HCT116 (cell line): ENCODE measurements around the gene ST14. TPM values are rescaled to one million over a fixed set of nuclear protein-coding genes. Genes with fewer than 3 reads are reported as not detected.
A peak's percentile ranks its signal among the peaks of the same experiment; 100 is the strongest.

ENCODE experiments used
- ATAC-seq: fragments of 200-7000 bp; cut with Tn5 transposase; 2 replicates; pipeline ENCODE4 v1.9.1; 2020; ENCODE audit warnings: mild to moderate bottlenecking, moderate library complexity
- BruUV-seq: library from RNA; stranded (reverse); fragments of 400-500 nt; replicated peaks from 2 replicates; lab custom pipeline; 2021; lab: Mats Ljungman, UMichigan
- CTCF ChIA-PET: fragments of 300-600 bp; sonication (Branson Sonifier 250); formaldehyde crosslinking; loops from one replicate; lab custom pipeline; 2021; ENCODE audit warnings: antibody characterized with exemption; lab: Charles Lee
- POLR2A ChIA-PET: fragments of 300-600, 350-600 bp; sonication (Branson Sonifier 250); formaldehyde crosslinking; loops from one replicate; lab custom pipeline; 2021; ENCODE audit warnings: antibody characterized with exemption; lab: Charles Lee
- RAD21 ChIA-PET, 2 experiments: fragments of 300-600 bp; sonication (Branson Sonifier 250); formaldehyde crosslinking; loops; one replicate each; lab custom pipeline; 2023; ENCODE audit warnings: low total read pairs in 2 of 2; ENCODE audit not compliant: uncharacterized antibody in 2 of 2, unreplicated experiment in 2 of 2, low non-redundant PET in 1 of 2; lab: Charles Lee
- DNase-seq: peaks from one replicate; pipeline ENCODE4 v3.0.0-alpha.2; 2010; ENCODE audit warnings: low read depth, low spot score
- H2AFZ ChIP-seq: fragments of 200-600 bp; shearing (Covaris generic), sonication (generic); 2 replicates; pipeline ENCODE4 v1.6.1; 2017; ENCODE audit warnings: low read depth, mixed run types, mixed read lengths, antibody characterized with exemption, low read length; ENCODE audit not compliant: poor library complexity, severe bottlenecking
- H3K27ac ChIP-seq: 2 replicates; pipeline ENCODE4 v1.5.1; 2012; ENCODE audit warnings: low read depth, low read length
- H3K27me3 ChIP-seq: fragments of 200-600 bp; sonication (generic); 2 replicates; pipeline ENCODE4 v1.6.1; 2016; ENCODE audit warnings: mixed run types, low read length, mixed read lengths; ENCODE audit not compliant: insufficient read depth
- H3K36me3 ChIP-seq, 2 experiments: fragments of 200-500 bp in 1 of 2; fragments of 200-600 bp in 1 of 2; sonication (Bioruptor generic) in 1 of 2; sonication (generic) in 1 of 2; 2 replicates each; pipeline versions ENCODE4 v1.5.1 to v1.6.1; 2014 to 2016; ENCODE audit warnings: low read length in 2 of 2, inconsistent platforms in 1 of 2, mixed read lengths in 1 of 2, mixed run types in 1 of 2; ENCODE audit not compliant: insufficient read depth in 2 of 2, control insufficient read depth in 1 of 2
- H3K4me1 ChIP-seq, 2 experiments: fragments of 200-600 bp in 1 of 2; sonication (generic) in 1 of 2; 2 replicates each; pipeline versions ENCODE4 v1.5.1 to v1.6.1; 2012 to 2017; ENCODE audit warnings: low read length in 2 of 2, inconsistent platforms in 1 of 2, mild to moderate bottlenecking in 1 of 2, mixed read lengths in 1 of 2, mixed run types in 1 of 2, moderate library complexity in 1 of 2; ENCODE audit not compliant: insufficient read depth in 2 of 2, control insufficient read depth in 1 of 2
- H3K4me2 ChIP-seq: fragments of 200-600 bp; sonication (generic); 2 replicates; pipeline ENCODE4 v1.6.1; 2017; ENCODE audit warnings: mixed run types, low read length, mixed read lengths
- H3K4me3 ChIP-seq, 2 experiments: fragments of 200-600 bp in 1 of 2; sonication (generic) in 1 of 2; replicated peaks in 1 of 2; 2 replicates each; pipeline ENCODE4 v1.5.1; 2011 to 2016; ENCODE audit warnings: low read length in 2 of 2, control low read depth in 1 of 2, low read depth in 1 of 2, mild to moderate bottlenecking in 1 of 2, mixed read lengths in 1 of 2, mixed run types in 1 of 2
- H3K79me2 ChIP-seq: fragments of 200-600 bp; sonication (generic); 2 replicates; pipeline ENCODE4 v1.6.1; 2017; ENCODE audit warnings: mild to moderate bottlenecking, mixed run types, low read length, moderate library complexity, mixed read lengths; ENCODE audit not compliant: insufficient read depth
- H3K9ac ChIP-seq: fragments of 200-600 bp; sonication (generic); 2 replicates; pipeline ENCODE4 v1.6.1; 2016; ENCODE audit warnings: low read length, mixed read lengths
- H3K9me2 ChIP-seq: fragments of 200-600 bp; sonication (generic), shearing (Covaris generic); 2 replicates; pipeline ENCODE4 v1.6.1; 2017; ENCODE audit warnings: mixed run types, mild to moderate bottlenecking, moderate library complexity; ENCODE audit not compliant: insufficient read depth
- H3K9me3 ChIP-seq, 2 experiments: fragments of 200-500 bp in 1 of 2; fragments of 200-600 bp in 1 of 2; sonication (Bioruptor generic) in 1 of 2; sonication (generic) in 1 of 2; 2 replicates each; pipeline ENCODE4 v1.6.1; 2014 to 2017; ENCODE audit warnings: low read length in 2 of 2, mixed read lengths in 2 of 2, inconsistent platforms in 1 of 2, low read depth in 1 of 2, mild to moderate bottlenecking in 1 of 2, mixed run types in 1 of 2, moderate library complexity in 1 of 2; ENCODE audit not compliant: control insufficient read depth in 1 of 2, insufficient read depth in 1 of 2
- H4K20me1 ChIP-seq: fragments of 200-600 bp; sonication (generic), shearing (Covaris generic); 2 replicates; pipeline ENCODE4 v1.6.1; 2017; ENCODE audit warnings: mixed run types, mild to moderate bottlenecking, moderate library complexity; ENCODE audit not compliant: insufficient read depth
- ATF3 ChIP-seq: IDR thresholded peaks from 2 replicates; pipeline ENCODE4 v1.6.1; 2012
- CBX3 ChIP-seq: IDR thresholded peaks from 2 replicates; pipeline ENCODE4 v1.6.1; 2012; ENCODE audit warnings: low read depth
- CEBPB ChIP-seq: IDR thresholded peaks from 2 replicates; pipeline ENCODE4 v1.6.1; 2012; ENCODE audit warnings: low read depth
- CTCF ChIP-seq, 3 experiments: fragments of 200-600 bp in 1 of 3; sonication (generic) in 1 of 3; IDR thresholded peaks in 2 of 3; conservative IDR thresholded peaks in 1 of 3; 2 replicates each; pipeline ENCODE4 v1.5.1; 2012 to 2017; ENCODE audit warnings: low read depth in 2 of 3, low read length in 2 of 3, antibody characterized with exemption in 1 of 3, borderline replicate concordance in 1 of 3, control low read depth in 1 of 3, mild to moderate bottlenecking in 1 of 3, mixed read lengths in 1 of 3, mixed run types in 1 of 3, moderate library complexity in 1 of 3; ENCODE audit not compliant: insufficient read depth in 1 of 3
- EZH2phosphoT487 ChIP-seq: fragments of 200-600 bp; IDR thresholded peaks from 2 replicates; pipeline ENCODE4 v1.6.1; 2018; ENCODE audit warnings: antibody characterized with exemption, borderline replicate concordance
- FOSL1 ChIP-seq: IDR thresholded peaks from 2 replicates; pipeline ENCODE4 v1.6.1; 2012; ENCODE audit warnings: low read depth
- JUND ChIP-seq: IDR thresholded peaks from 2 replicates; pipeline ENCODE4 v1.6.1; 2012
- MAX ChIP-seq: IDR thresholded peaks from 2 replicates; pipeline ENCODE4 v1.6.1; 2012
- POLR2AphosphoS5 ChIP-seq: IDR thresholded peaks from 2 replicates; pipeline ENCODE4 v1.6.1; 2011; ENCODE audit warnings: mild to moderate bottlenecking, low read depth, low read length, moderate library complexity
- RAD21 ChIP-seq: IDR thresholded peaks from 2 replicates; pipeline ENCODE4 v1.6.1; 2012; ENCODE audit warnings: low read depth, mild to moderate bottlenecking
- SIN3A ChIP-seq: IDR thresholded peaks from 2 replicates; pipeline ENCODE4 v1.6.1; 2012; ENCODE audit warnings: low read depth
- SP1 ChIP-seq: IDR thresholded peaks from 2 replicates; pipeline ENCODE4 v1.6.1; 2012; ENCODE audit warnings: low read depth
- TCF7L2 ChIP-seq: IDR thresholded peaks from 2 replicates; pipeline ENCODE4 v1.7.0; 2011; ENCODE audit warnings: borderline replicate concordance, inconsistent platforms; ENCODE audit not compliant: insufficient read depth, insufficient read length; ENCODE audit errors: extremely low read depth
- YY1 ChIP-seq: IDR thresholded peaks from 2 replicates; pipeline ENCODE4 v1.6.1; 2011; ENCODE audit warnings: low read length, low read depth, moderate library complexity, mild to moderate bottlenecking; ENCODE audit not compliant: insufficient replicate concordance; ENCODE audit errors: extremely low read depth
- ZBTB33 ChIP-seq: IDR thresholded peaks from 2 replicates; pipeline ENCODE4 v1.6.1; 2011; ENCODE audit warnings: mild to moderate bottlenecking, low read length, moderate library complexity; ENCODE audit not compliant: insufficient replicate concordance; ENCODE audit errors: extremely low read depth
- intact Hi-C: fragments of 100-400 bp; cut with micrococcal nuclease; formaldehyde crosslinking; loops from 2 replicates; pipeline ENCODE4 v1.10.0; 2022
- total RNA-seq: library from RNA; stranded (reverse); gene quantifications from one replicate; pipeline ENCODE4 v1.2.1, GENCODE V29; 2021; ENCODE audit not compliant: unreplicated experiment

The ST14 gene
- total RNA-seq, 1 experiment from 2014 or later, result 107 TPM

- ATAC-seq (peak; percentile 93), DNase-seq (peak; percentile 87)
- H3K27me3 ChIP-seq, result no peaks in the 10 kb centered on the region
- no peaks in the 10 kb centered on the region for H3K9me2 ChIP-seq
- CTCF ChIA-PET, result interaction anchor here (0.6 to 3.1 kb wide), 15 partner anchors 10 to 361 kb away, joined by 3 to 30 read pairs (median 3); no protein-coding TSS in a partner anchor
- TF ChIP-seq ATF3 (no peak), EZH2phosphoT487 (no peak), ZBTB33 (peak; percentile 38), RAD21 (peak; percentile 70), SIN3A (peak; percentile 96), YY1 (peak; percentile 66), FOSL1 (peak; percentile 93), JUND (peak; percentile 93), CEBPB (peak; percentile 50; the same call in 1 of the 2 replicates), CTCF (IDR thresholded peaks at IDR 0.05 in 2 of 3, conservative IDR thresholded peaks at IDR 0.05 in 1 of 3; ENCODE audit: borderline replicate concordance in 1 of 3, insufficient read depth in 1 of 3, low read depth in 2 of 3, low read length in 2 of 3) (peak; percentile 50 to 66 (median 61)), SP1 (peak; percentile 92), MAX (peak; percentile 98), CBX3 (peak; percentile 77; the same call in 1 of the 2 replicates), TCF7L2 (no peak), POLR2AphosphoS5 (peak; percentile 67)
- peaks cover 31 to 41% of the 10 kb centered on the region in 2 experiments for H3K4me1 ChIP-seq
- intact Hi-C loops, result loop anchor here (1.0 kb wide), 1 partner anchor 223 kb away; no protein-coding TSS in a partner anchor
- BruUV-seq, result no TSS peak
- RAD21 ChIA-PET, result interaction anchor here (0.6 to 1.5 kb wide), 5 partner anchors 11 to 223 kb away, joined by 3 to 7 read pairs (median 4); no protein-coding TSS in a partner anchor
- H3K9ac ChIP-seq, result peak overlapping the region; percentile 30
- peaks cover 5 to 20% of the 10 kb centered on the region in 2 experiments; a peak in 2 of 4 replicates for H3K36me3 ChIP-seq
- POLR2A ChIA-PET, result interaction anchor here (1.1 kb wide), 3 partner anchors 8 to 144 kb away, joined by 3 to 5 read pairs (median 4); partner anchors contain the start of gene PRDM10
- H3K27ac ChIP-seq, result peak overlapping the region; percentile 63
- H3K4me2 ChIP-seq, result peak overlapping the region; percentile 69
- H3K4me3 ChIP-seq, result peak overlapping the region in 1 of 2 experiments; percentile 26; a peak in 2 of 4 replicates
- no peaks in the 10 kb centered on the region for H3K79me2 ChIP-seq
- H4K20me1 ChIP-seq, result peaks cover 6% of the 10 kb centered on the region; the same call in 1 of the 2 replicates
- H2AFZ ChIP-seq, result no peak overlapping the region
- H3K9me3 ChIP-seq, result no peaks in the 10 kb centered on the region
Measured at GRCh38 chr11:130145975-130146776, 13.4 kb upstream of the ST14 start.
